Mammary microvascular endothelial cell (primary cell): ENCODE results near the gene KRTAP1-4. TPM values are rescaled to one million over a fixed set of nuclear protein-coding genes. Genes with fewer than 3 reads are reported as not detected.

Experiments used
- total RNA-seq: library from RNA; depleted of rRNA; stranded (reverse); fragments of >200 nt; gene quantifications from 2 replicates; pipeline ENCODE4 v1.2.3, GENCODE V29; 2015

Gene KRTAP1-4
- total RNA-seq, result not detected in 2 replicates

GRCh38 chr17:41029633-41030245 is at the start of gene KRTAP1-4:
Gene KRTAP1-4 (minus strand): TSS chr17:41030195. CDS start chr17:41030078, 117 bp downstream.

DNA sequence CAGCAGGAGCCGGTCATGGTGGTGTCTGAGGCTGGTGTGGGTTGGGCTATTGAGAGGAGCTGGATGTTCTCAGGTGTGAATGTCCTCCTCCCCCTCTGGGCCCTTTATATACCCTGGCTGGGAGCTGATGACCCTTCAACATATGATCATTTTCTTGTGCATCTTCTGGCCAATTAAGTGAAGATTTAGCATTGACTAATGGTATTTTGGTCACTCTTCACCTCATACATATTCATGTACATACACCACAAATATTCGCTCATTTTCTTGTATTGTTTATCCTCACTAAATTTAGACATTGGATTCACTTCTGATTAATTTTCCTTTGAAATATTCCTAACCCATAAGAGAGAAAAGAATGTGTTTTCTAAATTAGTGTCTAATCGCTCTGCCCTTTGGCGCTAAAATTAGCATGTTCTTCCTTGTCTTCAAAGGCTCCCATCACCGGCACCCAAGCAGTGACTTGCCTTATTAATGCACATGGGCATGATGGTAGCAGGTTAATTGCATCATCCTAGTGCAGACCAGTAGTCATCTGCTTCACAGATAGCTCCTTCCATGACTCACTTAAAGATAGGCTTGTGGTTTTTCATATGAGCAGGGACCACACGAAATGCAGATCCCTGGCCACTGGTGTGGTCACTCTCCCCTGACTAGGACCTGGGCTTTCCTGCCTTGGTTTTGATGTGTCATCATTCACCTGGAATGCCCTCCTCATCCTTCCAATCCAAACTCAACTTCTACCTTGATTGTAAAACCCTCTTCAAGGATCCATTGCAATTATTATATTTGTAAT is 36.0 kb upstream of the KRTAP1-4 start, which contains the start of gene KRTAP2-4:
KRTAP2-4 (minus strand) TSS at position 51 of the 796 bp plus-strand sequence; CDS start at position 17, 34 bp downstream.

GRCh38 chr17:41060052-41060604 is 30.1 kb upstream of the KRTAP1-4 start, which contains the start of gene KRTAP2-3:
Gene KRTAP2-3 (minus strand): TSS chr17:41060114. CDS start chr17:41060050, 64 bp downstream.

GRCh38 chr17:41055130-41055529 is 25.1 kb upstream of the KRTAP1-4 start, which contains the start of gene KRTAP2-2:
Gene KRTAP2-2 (minus strand): TSS chr17:41055230. CDS start chr17:41055211, 19 bp downstream.

DNA sequence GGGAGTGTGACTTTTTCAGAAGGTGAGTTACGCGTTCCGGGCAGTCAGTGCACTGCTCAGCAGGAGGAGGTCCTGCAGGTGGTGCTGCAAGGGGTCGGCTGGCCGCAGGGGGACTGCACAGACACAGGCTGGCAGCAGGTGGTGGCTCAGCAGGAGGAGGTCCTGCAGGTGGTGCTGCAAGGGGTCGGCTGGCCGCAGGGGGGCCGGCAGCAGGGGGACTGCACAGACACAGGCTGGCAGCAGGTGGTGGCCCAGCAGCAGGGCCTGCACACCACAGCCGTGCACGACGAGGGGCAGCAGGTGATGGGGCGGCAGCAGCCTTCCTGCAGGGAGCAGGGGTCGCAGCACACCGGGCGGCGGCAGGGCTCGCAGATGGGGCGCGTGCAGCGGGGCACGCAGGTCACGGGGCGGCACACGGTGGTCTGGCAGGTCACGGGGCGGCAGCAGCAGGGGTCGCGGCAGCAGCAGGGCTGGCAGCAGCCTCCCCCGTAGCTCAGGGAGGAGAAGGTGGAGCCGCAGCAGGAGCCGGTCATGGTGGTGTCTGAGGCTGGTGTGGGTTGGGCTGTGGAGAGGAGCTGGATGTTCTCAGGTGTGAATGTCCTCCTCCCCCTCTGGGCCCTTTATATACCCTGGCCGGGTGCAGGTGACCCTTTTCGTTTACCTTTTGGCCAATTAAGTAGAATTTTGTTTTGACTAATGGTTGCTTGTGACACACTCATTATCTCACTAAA is 16.9 kb upstream of the KRTAP1-4 start, which contains the start of gene KRTAP2-1:
KRTAP2-1 (minus strand) TSS at position 582 of the 731 bp plus-strand sequence; CDS start at position 533, 49 bp downstream.

GRCh38 chr17:41040783-41041571 is 11.0 kb upstream of the KRTAP1-4 start, which contains the start of gene KRTAP1-1:
Gene KRTAP1-1 (minus strand): TSS chr17:41041450. CDS start chr17:41041397, 53 bp downstream.

GRCh38 chr17:41034346-41034935 is 4.4 kb upstream of the KRTAP1-4 start, which contains the start of gene KRTAP1-3:
Gene KRTAP1-3 (minus strand): TSS chr17:41034874. CDS start chr17:41034821, 53 bp downstream.

GRCh38 chr17:41026715-41027471 is 3.1 kb downstream of the KRTAP1-4 start, which contains the start of gene KRTAP1-5:
Gene KRTAP1-5 (minus strand): TSS chr17:41027208. CDS start chr17:41027155, 53 bp downstream.

GRCh38 chr17:41008811-41009210 is 21.2 kb downstream of the KRTAP1-4 start, which contains the start of gene KRTAP3-1:
Gene KRTAP3-1 (minus strand): TSS chr17:41009128. CDS start chr17:41009074, 54 bp downstream.

GRCh38 chr17:40999563-40999962 is 30.4 kb downstream of the KRTAP1-4 start, which contains the start of gene KRTAP3-2:
Gene KRTAP3-2 (minus strand): TSS chr17:40999906. CDS start chr17:40999853, 53 bp downstream.

DNA sequence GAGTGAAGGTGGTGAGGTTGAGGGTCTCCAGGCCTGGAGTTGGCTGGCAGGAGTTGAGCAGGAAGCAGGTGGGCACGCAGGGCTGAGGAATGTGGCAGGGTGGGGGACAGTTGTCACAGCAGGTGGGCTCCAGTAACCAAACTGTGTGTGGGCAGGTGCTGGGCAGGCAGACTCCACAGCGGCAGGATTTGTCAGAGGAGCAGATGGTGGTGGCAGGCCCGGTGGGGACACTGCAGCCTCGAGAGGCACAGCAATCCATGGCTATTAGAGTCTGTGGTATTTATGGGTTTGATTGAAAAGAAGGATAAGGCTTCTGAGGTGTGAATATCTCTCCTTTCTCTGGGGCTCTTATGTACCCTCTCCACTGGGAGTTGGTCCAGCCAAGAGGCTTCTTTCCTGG is 36.2 kb downstream of the KRTAP1-4 start, which contains the start of gene KRTAP3-3:
KRTAP3-3 (minus strand) TSS at position 326 of the 400 bp plus-strand sequence; CDS start at position 259, 67 bp downstream.

GRCh38 chr17:40984226-40984625 is 45.8 kb downstream of the KRTAP1-4 start, which contains the start of gene KRT40:
Gene KRT40 (minus strand): TSS chr17:40984326. CDS start chr17:40984273, 53 bp downstream.

Other genes with a start within 250 kb of the KRTAP1-4 start
- not detected in 2 replicates for gene KRT27, start 247.6 kb downstream of the KRTAP1-4 start, total RNA-seq
- gene KRT28, start 230.2 kb downstream of the KRTAP1-4 start, total RNA-seq, result not detected in 2 replicates
- 21.9 and 23.3 TPM in 2 replicates for gene KRT10, start 207.6 kb downstream of the KRTAP1-4 start, total RNA-seq
- not detected in 2 replicates for gene KRT12, start 163.0 kb downstream of the KRTAP1-4 start, total RNA-seq
- not detected in 2 replicates for gene KRT20, start 145.0 kb downstream of the KRTAP1-4 start, total RNA-seq
- gene KRT23, start 92.5 kb downstream of the KRTAP1-4 start, total RNA-seq, result not detected in 2 replicates
- not detected in 2 replicates for gene KRT39, start 63.2 kb downstream of the KRTAP1-4 start, total RNA-seq
- not detected in 2 replicates for gene KRT40, start 45.9 kb downstream of the KRTAP1-4 start, total RNA-seq
- not detected in 2 replicates for gene KRTAP3-3, start 36.0 kb downstream of the KRTAP1-4 start, total RNA-seq
- gene KRTAP3-2, start 30.3 kb downstream of the KRTAP1-4 start, total RNA-seq, result not detected in 2 replicates
- not detected in 2 replicates for gene KRTAP3-1, start 21.1 kb downstream of the KRTAP1-4 start, total RNA-seq
- gene KRTAP1-5, start 3.0 kb downstream of the KRTAP1-4 start, total RNA-seq, result not detected in 2 replicates
- gene KRTAP1-3, start 4.7 kb upstream of the KRTAP1-4 start, total RNA-seq, result not detected in 2 replicates
- gene KRTAP1-1, start 11.3 kb upstream of the KRTAP1-4 start, total RNA-seq, result not detected in 2 replicates
- gene KRTAP2-1, start 17.1 kb upstream of the KRTAP1-4 start, total RNA-seq, result not detected in 2 replicates
- gene KRTAP2-2, start 25.0 kb upstream of the KRTAP1-4 start, total RNA-seq, result not detected in 2 replicates
- gene KRTAP2-3, start 29.9 kb upstream of the KRTAP1-4 start, total RNA-seq, result not detected in 2 replicates
- not detected in 2 replicates for gene KRTAP2-4, start 35.7 kb upstream of the KRTAP1-4 start, total RNA-seq
- gene KRTAP4-7, start 54.0 kb upstream of the KRTAP1-4 start, total RNA-seq, result not detected in 2 replicates
- not detected in 2 replicates for gene KRTAP4-8, start 67.9 kb upstream of the KRTAP1-4 start, total RNA-seq
- gene KRTAP4-16, start 72.0 kb upstream of the KRTAP1-4 start, total RNA-seq, result not detected in 2 replicates
- not detected in 2 replicates for gene KRTAP4-9, start 75.2 kb upstream of the KRTAP1-4 start, total RNA-seq
- gene KRTAP4-11, start 88.2 kb upstream of the KRTAP1-4 start, total RNA-seq, result not detected in 2 replicates
- gene KRTAP4-12, start 94.0 kb upstream of the KRTAP1-4 start, total RNA-seq, result not detected in 2 replicates
- gene KRTAP4-6, start 110.3 kb upstream of the KRTAP1-4 start, total RNA-seq, result not detected in 2 replicates
- gene KRTAP4-5, start 119.6 kb upstream of the KRTAP1-4 start, total RNA-seq, result not detected in 2 replicates
- not detected in 2 replicates for gene KRTAP4-4, start 130.6 kb upstream of the KRTAP1-4 start, total RNA-seq
- gene KRTAP4-3, start 138.0 kb upstream of the KRTAP1-4 start, total RNA-seq, result not detected in 2 replicates
- gene KRTAP4-2, start 148.0 kb upstream of the KRTAP1-4 start, total RNA-seq, result not detected in 2 replicates
- not detected in 2 replicates for gene KRTAP4-1, start 154.7 kb upstream of the KRTAP1-4 start, total RNA-seq
- gene KRTAP9-1, start 159.7 kb upstream of the KRTAP1-4 start, total RNA-seq, result not detected in 2 replicates
- not detected in 2 replicates for gene KRTAP9-2, start 196.5 kb upstream of the KRTAP1-4 start, total RNA-seq
- not detected in 2 replicates for gene KRTAP9-3, start 202.3 kb upstream of the KRTAP1-4 start, total RNA-seq
- not detected in 2 replicates for gene KRTAP9-8, start 207.8 kb upstream of the KRTAP1-4 start, total RNA-seq
- gene KRTAP9-4, start 219.5 kb upstream of the KRTAP1-4 start, total RNA-seq, result not detected in 2 replicates
- not detected in 2 replicates for gene KRTAP9-9, start 225.2 kb upstream of the KRTAP1-4 start, total RNA-seq
- not detected in 2 replicates for gene KRTAP9-6, start 235.2 kb upstream of the KRTAP1-4 start, total RNA-seq
- gene KRTAP9-7, start 245.5 kb upstream of the KRTAP1-4 start, total RNA-seq, result not detected in 2 replicates